ENCODE results near the gene RSPH4A. TPM values are rescaled to one million over a fixed set of nuclear protein-coding genes. Genes with fewer than 3 reads are reported as not detected.

The RSPH4A gene
- total and polyA plus RNA-seq, 9 of the 15 experiments (the other 6 are each of a cell fraction or from before 2014, with no cell fraction given) = 0.04 to 0.30 (median 0.11) TPM

- no peak for TF ChIP-seq ATF4 (CRISPR knock-in tag; IDR thresholded peaks at IDR 0.05)
- peak; percentile 33; the same call in 1 of the 2 replicates for TF ChIP-seq SOX6 (IDR thresholded peaks at IDR 0.05)
- no peak for TF ChIP-seq DLX4 (CRISPR knock-in tag; IDR thresholded peaks at IDR 0.05)
- TF ChIP-seq DPF2 (IDR thresholded peaks at IDR 0.05) = peak; percentile 22; the same call in 1 of the 2 replicates
- no peak for TF ChIP-seq FOXJ3 (CRISPR knock-in tag; IDR thresholded peaks at IDR 0.05)
- TF ChIP-seq TAF1 (IDR thresholded peaks at IDR 0.05; ENCODE audit: control insufficient read depth, extremely low read depth, insufficient read depth, low read length, severe bottlenecking) = peak; percentile 69
- TF ChIP-seq RAD21 (CRISPR knock-in tag; conservative IDR thresholded peaks at IDR 0.05 in 1 of 2, IDR thresholded peaks at IDR 0.05 in 1 of 2) = no peak; a peak in 2 of 4 replicates
- TF ChIP-seq NBN (IDR thresholded peaks at IDR 0.05; ENCODE audit: low read depth) = peak; percentile 47
- no peak for TF ChIP-seq ZNF707 (CRISPR knock-in tag; conservative IDR thresholded peaks at IDR 0.05)
- TF ChIP-seq SMARCA4 (IDR thresholded peaks at IDR 0.05) = peak; percentile 76; the same call in 1 of the 2 replicates
- TF ChIP-seq GABPA (tag; conservative IDR thresholded peaks at IDR 0.05; ENCODE audit: low read depth) = peak; percentile 60; the same call in 1 of the 2 replicates
- peak; percentile 60; the same call in 1 of the 2 replicates for TF ChIP-seq FOXJ2 (tag; IDR thresholded peaks at IDR 0.05)
- no peak for TF ChIP-seq IFI16 (CRISPR knock-in tag; IDR thresholded peaks at IDR 0.05)
- peak; percentile 72; the same call in 1 of the 2 replicates for TF ChIP-seq JUN (IDR thresholded peaks at IDR 0.05; ENCODE audit: borderline replicate concordance, low read depth, low read length)
- 0 out of 2 replicates have a peak, but pooled peaks have one; percentile 29 for TF ChIP-seq JUN (CRISPR knock-in tag; IDR thresholded peaks at IDR 0.05; ENCODE audit: borderline replicate concordance)
- TF ChIP-seq EGR1 (conservative IDR thresholded peaks at IDR 0.05) = no peak; the same call in 1 of the 2 replicates
- no peak for TF ChIP-seq CREB3 (tag; conservative IDR thresholded peaks at IDR 0.05; ENCODE audit: low read depth)
- peak; percentile 40; the same call in 1 of the 2 replicates for TF ChIP-seq PATZ1 (CRISPR knock-in tag; IDR thresholded peaks at IDR 0.05; ENCODE audit: borderline replicate concordance)
- TF ChIP-seq HNRNPLL (IDR thresholded peaks at IDR 0.05; ENCODE audit: low read depth, low read length, poor library complexity, severe bottlenecking) = peak; percentile 67
- TF ChIP-seq NFRKB (IDR thresholded peaks at IDR 0.05; ENCODE audit: low read depth) = 0 out of 2 replicates have a peak, but pooled peaks have one; percentile 25
- TF ChIP-seq POLR2AphosphoS2 (IDR thresholded peaks at IDR 0.05; ENCODE audit: low read length) = no peak
- peak; percentile 31; the same call in 1 of the 2 replicates for TF ChIP-seq KAT7 (CRISPR knock-in tag; IDR thresholded peaks at IDR 0.05; ENCODE audit: borderline replicate concordance)
- TF ChIP-seq ZNF431 (CRISPR knock-in tag; IDR thresholded peaks at IDR 0.05) = no peak
- TF ChIP-seq HMG20A (CRISPR knock-in tag; conservative IDR thresholded peaks at IDR 0.05) = no peak
Measured at GRCh38 chr6:116570856-116571682, 45.2 kb upstream of the RSPH4A start, which contains the start of gene RWDD1 (continued).

Data from K562 (cell line).